ENCODE data around the gene UBAC2. TPM values are rescaled to one million over a fixed set of nuclear protein-coding genes. Genes with fewer than 3 reads are reported as not detected.

UBAC2 gene
- total RNA-seq, 1 donor from 2014 or later: 59.8 TPM

DNA sequence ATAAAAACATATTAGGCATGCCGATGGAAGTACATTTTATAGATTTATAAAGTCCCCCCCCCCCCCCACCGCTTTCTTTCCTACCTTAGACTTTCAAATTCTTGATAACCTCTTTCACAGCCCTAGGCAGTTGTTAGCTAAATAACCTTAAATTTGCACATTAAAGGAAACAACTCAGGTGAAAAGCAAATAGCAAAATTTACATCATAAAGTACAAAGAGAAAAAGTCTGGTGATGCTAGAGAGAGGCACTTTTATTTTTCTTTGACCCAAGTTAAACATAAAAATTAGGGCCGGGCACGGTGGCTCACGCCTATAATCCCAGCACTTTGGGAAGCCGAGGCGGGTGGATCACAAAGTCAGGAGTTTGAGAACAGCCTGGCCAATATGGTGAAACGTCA, 15.0 kb upstream of the UBAC2 start:
- Mint-ChIP-seq H3K9me3 (peaks cover 2% of the 10 kb centered on the region), H3K27me3 (ENCODE audit: low read depth) (no peaks in the 10 kb centered on the region), H3K4me1 (no peaks in the 10 kb centered on the region), H3K36me3 (ENCODE audit: low read depth) (no peaks in the 10 kb centered on the region), H3K27ac (ENCODE audit: unreplicated experiment) (no peak overlapping the region), H3K4me3 (no peak overlapping the region)
- TF ChIP-seq, protein P1, sequence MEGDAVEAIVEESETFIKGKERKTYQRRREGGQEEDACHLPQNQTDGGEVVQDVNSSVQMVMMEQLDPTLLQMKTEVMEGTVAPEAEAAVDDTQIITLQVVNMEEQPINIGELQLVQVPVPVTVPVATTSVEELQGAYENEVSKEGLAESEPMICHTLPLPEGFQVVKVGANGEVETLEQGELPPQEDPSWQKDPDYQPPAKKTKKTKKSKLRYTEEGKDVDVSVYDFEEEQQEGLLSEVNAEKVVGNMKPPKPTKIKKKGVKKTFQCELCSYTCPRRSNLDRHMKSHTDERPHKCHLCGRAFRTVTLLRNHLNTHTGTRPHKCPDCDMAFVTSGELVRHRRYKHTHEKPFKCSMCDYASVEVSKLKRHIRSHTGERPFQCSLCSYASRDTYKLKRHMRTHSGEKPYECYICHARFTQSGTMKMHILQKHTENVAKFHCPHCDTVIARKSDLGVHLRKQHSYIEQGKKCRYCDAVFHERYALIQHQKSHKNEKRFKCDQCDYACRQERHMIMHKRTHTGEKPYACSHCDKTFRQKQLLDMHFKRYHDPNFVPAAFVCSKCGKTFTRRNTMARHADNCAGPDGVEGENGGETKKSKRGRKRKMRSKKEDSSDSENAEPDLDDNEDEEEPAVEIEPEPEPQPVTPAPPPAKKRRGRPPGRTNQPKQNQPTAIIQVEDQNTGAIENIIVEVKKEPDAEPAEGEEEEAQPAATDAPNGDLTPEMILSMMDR (conservative IDR thresholded peaks at IDR 0.05): no peak
- DNase-seq (ENCODE audit: low read depth, low spot score): no peak

DNA sequence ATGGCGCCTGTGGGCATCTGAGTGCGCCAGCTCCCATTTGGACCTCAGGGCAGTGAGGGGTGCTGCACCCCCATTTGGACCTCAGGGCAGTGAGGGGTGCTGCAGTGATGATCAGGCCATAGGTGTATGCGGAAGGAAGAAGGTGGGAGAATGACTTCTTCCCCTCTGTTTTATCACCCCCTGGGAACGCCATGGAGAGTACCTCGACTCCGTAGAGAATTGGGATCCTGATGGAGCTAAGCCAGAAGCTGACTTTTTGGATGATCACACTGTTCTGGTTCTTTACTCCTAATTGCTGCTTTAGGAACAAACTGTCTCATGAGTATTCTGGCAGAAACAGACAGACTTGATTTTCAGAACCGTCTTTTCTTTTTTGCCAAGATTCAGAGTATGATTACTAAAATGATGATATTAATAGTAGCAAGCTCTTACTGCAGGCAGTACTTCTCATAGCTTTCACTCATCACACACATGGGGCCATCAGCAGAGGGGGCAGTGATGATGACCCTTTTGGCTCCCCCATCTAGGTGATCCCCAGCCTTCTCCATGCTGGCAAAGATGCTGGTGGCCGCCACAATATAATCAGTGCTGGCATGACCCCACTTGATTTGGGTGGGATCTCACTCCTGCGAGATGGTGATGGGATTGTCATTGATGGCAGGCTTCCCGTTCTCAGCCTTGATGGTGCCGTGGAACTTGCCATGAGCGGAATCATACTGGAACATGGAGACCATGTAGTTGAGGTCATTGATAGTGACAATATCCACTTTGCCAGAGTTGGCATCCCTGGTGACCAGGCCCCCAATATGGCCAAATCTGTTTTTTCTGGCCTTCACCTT, 10.3 kb upstream of the UBAC2 start:
- H3K27ac Mint-ChIP-seq (ENCODE audit: unreplicated experiment): no peak overlapping the region

DNA sequence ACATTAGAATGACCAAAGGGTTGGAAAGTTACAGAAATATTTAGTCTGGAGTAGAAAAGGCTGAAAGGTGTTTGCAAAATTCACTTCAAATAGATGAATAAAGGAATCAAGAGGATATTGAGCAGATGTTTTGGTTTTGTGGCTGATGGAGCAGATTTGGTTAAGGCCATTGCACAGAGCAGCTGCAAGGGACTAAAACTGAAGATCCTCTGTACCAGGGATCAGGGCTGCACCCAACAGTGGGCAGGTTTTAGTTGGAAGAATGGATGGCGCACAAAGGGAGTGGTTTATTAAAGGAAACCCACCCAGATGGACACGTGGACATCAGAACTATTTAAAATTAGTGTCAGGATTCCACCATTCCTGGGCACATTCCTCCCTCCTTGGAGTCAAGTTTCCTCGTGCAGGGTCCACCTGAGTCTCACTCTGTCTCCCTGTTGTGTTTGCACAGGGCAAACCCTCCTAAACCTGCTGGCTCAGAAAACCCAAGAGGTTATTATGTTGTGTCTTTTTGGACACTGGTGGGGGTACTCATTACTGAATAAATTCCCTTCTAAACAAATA, 9.2 kb upstream of the UBAC2 start:
- DNase-seq (ENCODE audit: low read depth, low spot score): no peak
- TF ChIP-seq, protein P1 (conservative IDR thresholded peaks at IDR 0.05): no peak
- no peak overlapping the region for H3K4me3 Mint-ChIP-seq
- peaks cover 4% of the 10 kb centered on the region for H3K27me3 Mint-ChIP-seq (ENCODE audit: low read depth)
- no peaks in the 10 kb centered on the region for H3K9me3 Mint-ChIP-seq
- no peaks in the 10 kb centered on the region for H3K36me3 Mint-ChIP-seq (ENCODE audit: low read depth)
- H3K27ac Mint-ChIP-seq (ENCODE audit: unreplicated experiment): no peak overlapping the region
- H3K4me1 Mint-ChIP-seq: no peaks in the 10 kb centered on the region

More for the DNA sequence above, 10.3 kb upstream of the UBAC2 start:
- DNase-seq (ENCODE audit: low read depth, low spot score): no peak
- Mint-ChIP-seq H3K4me3 (no peak overlapping the region), H3K36me3 (ENCODE audit: low read depth) (no peaks in the 10 kb centered on the region), H3K27me3 (ENCODE audit: low read depth) (peaks cover 4% of the 10 kb centered on the region), H3K4me1 (no peaks in the 10 kb centered on the region), H3K9me3 (no peaks in the 10 kb centered on the region)
- TF ChIP-seq, protein P1 (conservative IDR thresholded peaks at IDR 0.05): no peak

DNA sequence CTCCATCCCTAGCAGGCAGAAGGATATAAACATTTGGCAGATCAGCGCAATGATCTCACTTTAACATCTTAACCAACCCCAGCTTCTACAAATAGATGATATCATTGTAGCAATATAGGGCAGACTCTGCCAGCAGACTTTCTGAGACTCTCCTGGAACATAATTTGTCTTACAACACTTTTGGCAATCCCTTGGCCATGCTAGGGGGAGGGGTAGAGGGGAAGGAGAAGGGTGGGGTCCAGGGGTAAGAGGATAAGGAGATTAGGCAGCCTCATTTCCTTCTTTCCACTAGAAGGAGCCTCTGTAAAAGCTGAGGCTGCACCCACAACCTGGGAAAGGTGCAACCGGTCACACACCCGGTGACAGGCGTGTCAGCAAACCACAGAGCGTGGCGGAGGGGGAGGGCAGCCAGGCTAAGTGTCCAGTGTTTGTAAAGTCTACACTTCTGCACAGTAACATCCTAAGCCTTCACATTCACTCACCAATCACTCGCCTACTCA, 8.7 kb upstream of the UBAC2 start:
- H3K36me3 Mint-ChIP-seq (ENCODE audit: low read depth): no peaks in the 10 kb centered on the region
- H3K9me3 Mint-ChIP-seq: no peaks in the 10 kb centered on the region
- no peak overlapping the region for H3K27ac Mint-ChIP-seq (ENCODE audit: unreplicated experiment)
- no peak for DNase-seq (ENCODE audit: low read depth, low spot score)
- TF ChIP-seq, protein P1 (conservative IDR thresholded peaks at IDR 0.05): no peak
- no peaks in the 10 kb centered on the region for H3K4me1 Mint-ChIP-seq
- H3K4me3 Mint-ChIP-seq: no peak overlapping the region
- peaks cover 4% of the 10 kb centered on the region for H3K27me3 Mint-ChIP-seq (ENCODE audit: low read depth)

DNA sequence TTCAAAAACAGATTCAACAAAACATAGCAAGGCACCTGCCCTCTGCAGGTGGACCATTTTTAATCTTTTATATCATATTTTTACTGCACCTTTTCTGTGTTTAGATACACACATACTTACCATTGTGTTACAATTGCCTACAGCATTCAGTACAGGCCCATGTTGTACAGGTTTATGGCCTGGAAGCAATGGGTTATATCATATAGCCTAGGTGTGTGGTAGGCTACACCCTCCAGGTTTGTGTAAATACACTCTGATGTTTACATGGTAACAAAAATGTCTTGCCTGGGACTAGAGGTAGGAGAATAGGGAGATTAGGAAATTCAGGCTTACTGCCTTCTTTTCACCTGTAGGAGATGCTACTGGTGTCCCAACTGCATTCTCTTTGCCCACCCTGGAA, 8.2 kb upstream of the UBAC2 start:
- no peak for DNase-seq (ENCODE audit: low read depth, low spot score)
- Mint-ChIP-seq H3K4me1 (no peaks in the 10 kb centered on the region), H3K27ac (ENCODE audit: unreplicated experiment) (no peak overlapping the region), H3K4me3 (no peak overlapping the region), H3K36me3 (ENCODE audit: low read depth) (no peaks in the 10 kb centered on the region), H3K9me3 (no peaks in the 10 kb centered on the region), H3K27me3 (ENCODE audit: low read depth) (peaks cover 4% of the 10 kb centered on the region)
- TF ChIP-seq, protein P1 (conservative IDR thresholded peaks at IDR 0.05): no peak

Measured in neural crest cell (in vitro differentiated cells).